HFFc6 (cell line): ENCODE measurements around the gene MT1X. TPM values are rescaled to one million over a fixed set of nuclear protein-coding genes. Genes with fewer than 3 reads are reported as not detected.
A peak's percentile ranks its signal among the peaks of the same experiment; 100 is the strongest.

ENCODE experiments used
- DNase-seq: peaks from one replicate; pipeline ENCODE4 v3.0.0-alpha.2; 2018
- H3K27ac Mint-ChIP-seq: 2 replicates; pipeline ENCODE4 v1.8.0; 2020; ENCODE audit warnings: mild to moderate bottlenecking, mixed read lengths
- H3K27me3 Mint-ChIP-seq: 2 replicates; pipeline ENCODE4 v1.8.0; 2021; ENCODE audit warnings: mild to moderate bottlenecking, moderate library complexity, mixed read lengths; ENCODE audit not compliant: insufficient read depth
- H3K36me3 Mint-ChIP-seq: 2 replicates; pipeline ENCODE4 v1.8.0; 2021; ENCODE audit warnings: low read depth, mixed read lengths
- H3K4me1 Mint-ChIP-seq: 2 replicates; pipeline ENCODE4 v1.8.0; 2020; ENCODE audit warnings: low read depth, mixed read lengths
- H3K4me3 Mint-ChIP-seq: 2 replicates; pipeline ENCODE4 v1.8.0; 2020; ENCODE audit warnings: mild to moderate bottlenecking, moderate library complexity, mixed read lengths
- H3K9me3 Mint-ChIP-seq: 2 replicates; pipeline ENCODE4 v1.8.0; 2020; ENCODE audit warnings: mild to moderate bottlenecking, mixed read lengths
- CTCF ChIP-seq: fragments of 200-600 bp; sonication (generic); IDR thresholded peaks from 2 replicates; pipeline ENCODE4 v1.5.0; 2021; ENCODE audit warnings: antibody characterized with exemption, mild to moderate bottlenecking
- total RNA-seq, 6 experiments: library from RNA; stranded (reverse); fragmentation: NEBNext Ultra II Directional; extraction: Animal tissue kit (Norgen Biotek cat#: 25700); gene quantifications; 2 replicates in 1 of 6; 3 replicates in 5 of 6; pipeline ENCODE4 v1.2.3, GENCODE V29; 2021

Gene MT1X
- total RNA-seq, 6 experiments from 2014 or later: 28.0 to 38.7 (median 33.3) TPM

- Mint-ChIP-seq H3K36me3 (peaks cover 7% of the 10 kb centered on the region), H3K4me3 (no peak overlapping the region), H3K9me3 (peaks cover 12% of the 10 kb centered on the region), H3K27me3 (peaks cover 3% of the 10 kb centered on the region), H3K4me1 (peaks cover 21% of the 10 kb centered on the region), H3K27ac (no peak overlapping the region)
- no peak for DNase-seq
- no peak for TF ChIP-seq CTCF
These were observed 8.3 kb downstream of the MT1X start for GRCh38 chr16:56690420-56691122.

DNA sequence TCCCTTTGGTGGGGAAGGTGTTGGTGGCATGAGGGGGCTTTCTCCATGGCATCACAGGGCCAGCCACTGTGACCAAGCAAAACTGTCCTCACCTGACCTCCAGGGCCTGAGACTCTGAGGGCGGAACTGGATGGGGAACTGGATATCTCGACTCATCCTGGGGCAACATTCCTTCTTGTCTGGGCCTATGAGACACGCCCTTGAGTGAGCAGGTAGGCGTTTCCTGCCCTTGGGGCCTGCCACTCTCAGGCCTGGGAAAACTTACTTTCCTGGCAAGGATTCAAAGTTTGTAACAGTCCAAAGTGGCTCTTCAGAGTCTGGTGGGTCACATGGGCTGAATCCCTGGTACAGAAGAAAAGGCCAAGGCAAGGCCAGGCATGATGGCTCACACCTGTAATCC lies 9.6 kb downstream of the MT1X start:
- H3K4me3 Mint-ChIP-seq: no peak overlapping the region
- H3K4me1 Mint-ChIP-seq: peaks cover 21% of the 10 kb centered on the region
- H3K36me3 Mint-ChIP-seq: no peaks in the 10 kb centered on the region; the same call in 1 of the 2 replicates
- peak; percentile 26 for DNase-seq
- peaks cover 2% of the 10 kb centered on the region for H3K9me3 Mint-ChIP-seq
- TF ChIP-seq CTCF: no peak
- H3K27me3 Mint-ChIP-seq: peaks cover 3% of the 10 kb centered on the region
- H3K27ac Mint-ChIP-seq: no peak overlapping the region

- peaks cover 3% of the 10 kb centered on the region for H3K27me3 Mint-ChIP-seq
- no peak overlapping the region for H3K4me3 Mint-ChIP-seq
These were observed 13.0 kb downstream of the MT1X start for GRCh38 chr16:56695246-56695645.

DNA sequence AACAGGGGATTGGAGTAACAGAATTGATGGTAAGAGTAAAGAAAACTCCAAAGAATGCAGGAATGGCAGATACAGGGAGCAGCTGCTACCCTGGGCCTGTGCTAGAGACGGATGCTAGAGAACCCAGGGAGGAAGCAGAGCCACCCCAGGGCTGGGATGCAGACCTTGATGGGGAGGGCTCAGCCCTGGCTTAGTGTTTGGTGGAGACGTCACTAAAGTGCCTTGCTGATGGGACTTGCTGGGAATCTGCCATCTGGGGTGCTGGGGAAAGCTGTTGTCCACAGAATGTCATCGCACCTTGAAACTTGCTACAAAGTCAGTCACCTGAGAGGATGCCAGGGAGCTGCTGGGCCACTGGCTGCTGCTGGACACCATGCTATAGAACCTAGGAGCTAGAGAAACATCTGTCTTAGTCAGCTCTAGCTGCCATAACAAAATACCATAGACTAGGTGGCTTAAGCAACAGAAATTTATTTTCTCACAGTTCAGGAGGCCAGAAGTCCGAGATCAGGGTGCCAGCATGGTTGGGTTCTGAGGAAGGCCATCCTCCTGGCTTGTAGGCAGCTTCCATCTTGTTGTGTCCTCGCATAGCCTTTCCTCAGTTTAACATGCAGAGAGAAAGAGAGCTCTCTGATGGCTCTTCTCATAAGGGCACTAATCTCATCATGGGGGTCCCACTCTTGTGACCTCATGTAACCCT lies 15.3 kb downstream of the MT1X start:
- H3K27ac Mint-ChIP-seq: no peak overlapping the region
- H3K4me1 Mint-ChIP-seq: peaks cover 10% of the 10 kb centered on the region
- peaks cover 3% of the 10 kb centered on the region for H3K27me3 Mint-ChIP-seq
- no peaks in the 10 kb centered on the region for H3K36me3 Mint-ChIP-seq
- DNase-seq: no peak
- H3K9me3 Mint-ChIP-seq: no peaks in the 10 kb centered on the region
- no peak overlapping the region for H3K4me3 Mint-ChIP-seq
- no peak for TF ChIP-seq CTCF

More at GRCh38 chr16:56695246-56695645, 13.0 kb downstream of the MT1X start:
- Mint-ChIP-seq H3K4me1 (peaks cover 8% of the 10 kb centered on the region), H3K9me3 (no peaks in the 10 kb centered on the region), H3K27ac (no peak overlapping the region), H3K36me3 (no peaks in the 10 kb centered on the region)
- TF ChIP-seq CTCF: no peak
- no peak for DNase-seq

- Mint-ChIP-seq H3K9me3 (no peaks in the 10 kb centered on the region), H3K36me3 (no peaks in the 10 kb centered on the region), H3K27me3 (peaks cover 2% of the 10 kb centered on the region), H3K27ac (no peak overlapping the region), H3K4me1 (peaks cover 10% of the 10 kb centered on the region), H3K4me3 (no peak overlapping the region)
- TF ChIP-seq CTCF: no peak
- no peak for DNase-seq
These were observed 17.9 kb downstream of the MT1X start for GRCh38 chr16:56700195-56700594.
